ENCODE data around the gene EPHA8.

GRCh38 chr1:22597996-22598395 lies 34.7 kb downstream of the EPHA8 start:
- TF ChIP-seq CTCF (IDR thresholded peaks at IDR 0.05; ENCODE audit: insufficient read depth, low read depth, low read length) (no peak), EZH2 (IDR thresholded peaks at IDR 0.05; ENCODE audit: insufficient read depth, low read length) (no peak)

Measured in astrocyte (in vitro differentiated cells and primary cell).